NCI-H1930 (cell line): ENCODE data around the gene FBXO46.

Source experiments
- DNase-seq, 2 experiments: peaks; one replicate each; lab custom pipeline; 2025; lab: John Stamatoyannopoulos, UW

Gene FBXO46, protein sequence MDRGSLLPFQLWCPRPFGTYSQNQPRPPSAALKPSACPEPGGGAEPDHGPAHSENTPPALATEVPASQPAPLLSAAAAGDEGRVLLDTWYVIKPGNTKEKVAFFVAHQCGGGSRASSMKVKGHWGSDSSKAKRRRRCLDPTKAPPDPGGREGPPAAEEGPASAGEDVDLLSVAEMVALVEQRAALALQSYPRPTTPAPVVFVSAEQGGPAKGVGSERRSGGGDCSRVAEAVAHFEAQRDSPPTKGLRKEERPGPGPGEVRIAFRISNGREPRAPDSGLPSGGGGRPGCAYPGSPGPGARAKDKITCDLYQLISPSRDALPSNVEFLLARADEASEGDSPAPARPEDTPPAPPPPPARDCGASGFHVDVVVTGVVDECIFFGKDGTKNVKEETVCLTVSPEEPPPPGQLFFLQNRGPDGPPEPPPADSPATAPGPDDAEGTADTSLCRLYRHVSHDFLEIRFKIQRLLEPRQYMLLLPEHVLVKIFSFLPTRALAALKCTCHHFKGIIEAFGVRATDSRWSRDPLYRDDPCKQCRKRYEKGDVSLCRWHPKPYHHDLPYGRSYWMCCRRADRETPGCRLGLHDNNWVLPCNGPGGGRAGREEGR

GRCh38 chr19:45730368-45731288 lies at the start of gene FBXO46:
TSS of gene FBXO46 (minus strand) at chr19:45730896. CDS start at chr19:45713495, 17,401 bp downstream.
- DNase-seq, result peak; percentile 100

- DNase-seq, result no peak
Observed at GRCh38 chr19:45780146-45780447, 49.4 kb upstream of the FBXO46 start.

- no peak for DNase-seq
Observed at GRCh38 chr19:45779231-45780145, 48.8 kb upstream of the FBXO46 start.

DNA sequence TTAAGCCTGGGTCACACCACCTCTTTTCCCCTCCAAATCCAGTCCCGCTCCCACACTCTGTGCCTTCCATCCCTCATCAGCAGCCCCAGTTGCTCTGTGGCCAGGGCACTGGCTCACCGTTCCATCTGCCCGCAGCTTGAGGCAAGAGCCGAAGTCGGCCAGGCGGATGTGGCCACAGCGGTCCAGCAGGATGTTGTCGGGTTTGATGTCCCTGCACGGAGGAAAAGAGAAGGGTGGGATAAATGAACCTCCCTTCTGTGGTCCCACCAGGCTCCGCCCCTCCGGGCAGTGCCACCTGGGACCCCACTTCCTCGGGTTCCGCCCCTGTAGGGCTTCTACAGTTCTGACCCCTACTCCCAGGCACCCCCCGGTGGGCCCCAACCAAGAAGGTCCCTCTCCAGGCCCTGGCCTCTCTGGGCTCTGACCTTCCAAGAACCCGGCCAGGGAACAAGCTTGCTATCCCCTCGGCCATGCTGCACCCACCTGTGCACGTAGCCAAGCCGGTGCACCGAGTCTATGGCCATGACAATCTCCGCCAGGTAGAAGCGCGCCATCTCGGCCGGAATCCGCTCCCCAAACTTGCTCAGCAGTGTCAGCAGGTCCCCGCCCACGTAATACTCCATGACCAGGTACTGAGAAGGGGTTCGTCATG lies 47.4 kb upstream of the FBXO46 start:
- no peak for DNase-seq

DNA sequence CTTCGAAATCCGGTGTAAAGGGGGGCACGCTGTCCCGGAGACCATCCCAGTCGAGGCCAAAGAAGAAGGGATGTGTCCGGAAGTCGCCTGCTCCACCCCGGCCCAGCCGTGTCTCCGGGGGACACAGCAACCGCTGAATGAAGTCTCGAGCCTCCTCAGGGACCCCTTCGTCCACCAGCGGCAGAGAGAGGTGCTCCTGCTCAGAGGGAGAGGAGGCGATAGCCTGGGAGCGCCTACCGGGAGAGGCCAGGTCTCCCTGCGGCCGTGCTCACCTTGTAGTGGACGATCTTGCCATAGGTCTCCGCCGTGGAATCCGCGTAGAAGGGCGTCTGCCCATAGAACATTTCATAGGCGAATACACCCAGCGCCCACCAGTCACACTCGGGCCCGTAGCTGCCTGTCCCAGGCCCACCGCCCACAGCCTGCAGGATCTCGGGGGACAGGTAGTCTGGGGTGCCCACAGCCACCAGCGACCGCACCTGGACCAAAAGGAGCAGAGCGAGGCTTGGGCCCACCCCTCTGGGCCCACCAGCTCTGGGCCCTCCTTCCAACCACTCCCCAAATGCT lies 46.8 kb upstream of the FBXO46 start:
- no peak for DNase-seq

GRCh38 chr19:45774765-45775164 lies 44.1 kb upstream of the FBXO46 start:
- no peak for DNase-seq

GRCh38 chr19:45773384-45773783 lies 42.7 kb upstream of the FBXO46 start:
- DNase-seq, result no peak

GRCh38 chr19:45772912-45773311 lies 42.2 kb upstream of the FBXO46 start:
- DNase-seq, result no peak

DNA sequence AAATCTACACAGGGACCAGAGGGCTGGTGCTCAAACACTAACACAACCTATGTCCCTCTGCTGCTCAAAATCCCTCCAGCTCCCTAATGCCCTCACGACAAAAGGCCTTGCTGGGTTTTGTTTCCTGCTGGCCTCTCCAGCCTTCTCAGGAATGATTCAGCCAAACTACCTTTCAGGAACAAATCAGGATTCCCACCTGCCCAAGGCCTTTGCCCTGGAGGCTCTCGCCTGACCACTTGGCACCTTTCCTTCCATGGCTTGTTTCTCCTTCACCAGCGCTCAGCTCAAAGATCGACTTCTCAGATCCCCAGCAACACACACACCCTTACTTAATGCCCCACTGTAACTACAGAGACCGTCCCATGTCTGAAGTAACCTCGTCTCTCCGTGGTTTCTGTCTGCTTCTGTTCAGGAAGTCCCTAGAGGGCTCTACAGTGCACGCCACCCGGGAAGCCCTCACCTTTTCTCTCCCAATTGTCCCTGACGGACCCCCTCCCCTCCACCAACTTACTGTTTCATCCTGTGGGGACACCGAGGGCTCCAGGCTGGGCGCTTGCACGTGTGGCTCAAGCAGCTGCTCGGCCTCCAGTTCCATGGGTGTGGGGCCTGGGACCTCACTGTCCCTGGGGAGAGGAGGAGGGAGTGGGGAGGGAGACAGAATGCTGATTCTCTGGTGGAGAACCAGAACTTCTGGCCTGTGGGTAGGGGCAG lies 41.6 kb upstream of the FBXO46 start:
- DNase-seq, result no peak

DNA sequence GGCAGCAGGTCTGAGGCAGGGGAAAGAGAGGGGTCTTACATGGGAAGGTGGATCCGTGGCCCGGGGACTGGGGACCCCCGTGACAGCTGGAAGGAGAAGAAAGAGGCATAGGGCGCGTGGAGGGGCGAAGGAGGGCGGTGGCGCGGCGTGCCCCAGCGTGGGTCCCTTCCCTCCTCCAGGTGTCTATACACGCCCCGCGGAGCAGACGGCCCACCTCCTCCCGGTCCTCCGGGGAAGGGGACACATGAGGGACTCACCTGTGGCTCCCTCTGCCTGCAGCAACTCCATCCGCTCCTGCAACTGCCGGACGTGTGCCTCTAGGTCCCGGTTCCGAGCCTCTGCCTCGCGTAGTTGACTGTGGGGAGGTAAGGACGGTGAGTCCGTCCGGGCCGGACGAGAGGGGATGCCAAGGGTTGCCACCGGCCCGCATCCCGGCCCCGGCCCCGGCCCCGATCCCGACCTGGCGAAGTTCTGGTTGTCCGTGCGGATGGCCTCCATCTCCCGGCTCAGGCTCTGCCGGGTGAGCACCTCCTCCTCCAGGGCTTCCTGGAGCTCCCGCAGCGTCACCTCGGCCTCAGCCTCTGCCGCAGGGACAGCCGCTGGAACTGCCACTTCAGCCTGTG lies 40.7 kb upstream of the FBXO46 start:
- no peak for DNase-seq

DNA sequence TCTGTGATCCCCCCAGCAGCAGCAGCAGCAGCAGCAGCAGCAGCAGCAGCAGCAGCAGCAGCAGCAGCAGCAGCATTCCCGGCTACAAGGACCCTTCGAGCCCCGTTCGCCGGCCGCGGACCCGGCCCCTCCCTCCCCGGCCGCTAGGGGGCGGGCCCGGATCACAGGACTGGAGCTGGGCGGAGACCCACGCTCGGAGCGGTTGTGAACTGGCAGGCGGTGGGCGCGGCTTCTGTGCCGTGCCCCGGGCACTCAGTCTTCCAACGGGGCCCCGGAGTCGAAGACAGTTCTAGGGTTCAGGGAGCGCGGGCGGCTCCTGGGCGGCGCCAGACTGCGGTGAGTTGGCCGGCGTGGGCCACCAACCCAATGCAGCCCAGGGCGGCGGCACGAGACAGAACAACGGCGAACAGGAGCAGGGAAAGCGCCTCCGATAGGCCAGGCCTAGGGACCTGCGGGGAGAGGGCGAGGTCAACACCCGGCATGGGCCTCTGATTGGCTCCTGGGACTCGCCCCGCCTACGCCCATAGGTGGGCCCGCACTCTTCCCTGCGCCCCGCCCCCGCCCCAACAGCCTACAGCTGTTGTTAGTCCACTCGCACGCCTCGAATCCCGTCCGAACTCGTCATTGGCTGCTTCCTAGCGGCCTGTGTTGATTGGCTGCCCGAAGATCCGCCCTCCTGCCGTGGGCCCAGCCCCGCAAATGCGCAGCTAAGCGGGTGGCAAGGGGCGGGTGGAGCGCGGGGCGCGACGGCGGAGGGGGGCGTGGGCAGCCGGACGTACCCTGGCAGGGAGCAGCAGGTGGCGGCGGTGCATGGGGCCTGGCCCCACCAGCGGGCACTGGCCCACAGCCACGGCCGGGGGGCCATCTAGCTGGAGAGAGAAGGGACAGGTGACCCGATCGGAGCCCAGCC lies 39.8 kb upstream of the FBXO46 start:
- DNase-seq, result peak; percentile 96 to 98

- DNase-seq, result peak in 1 of 2 experiments; percentile 74
Observed at GRCh38 chr19:45769821-45770191, 39.1 kb upstream of the FBXO46 start.

- DNase-seq, result peak; percentile 95 to 98
Observed at GRCh38 chr19:45768984-45769782, 38.5 kb upstream of the FBXO46 start, which contains the start of gene SIX5. TSS of gene SIX5 (minus strand) at chr19:45769252. CDS start at chr19:45768844, 408 bp downstream.

DNA sequence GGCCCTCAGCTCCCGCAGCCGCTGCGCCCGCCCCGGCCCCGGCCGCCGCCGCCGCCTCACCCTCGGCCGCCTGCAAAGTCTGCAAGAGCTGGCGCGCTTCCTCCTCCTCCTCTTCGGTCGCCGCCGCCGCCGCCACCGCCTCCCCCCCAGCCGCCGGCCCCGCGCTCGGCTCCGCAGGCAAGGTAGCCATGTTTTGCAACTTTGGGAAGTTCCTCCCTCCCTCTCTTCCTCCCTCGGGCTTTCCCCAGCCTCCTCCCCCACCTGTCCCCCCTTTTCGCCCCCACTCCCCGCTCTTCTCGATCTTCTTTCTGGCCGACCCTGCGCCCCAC lies 37.9 kb upstream of the FBXO46 start:
- no peak for DNase-seq

DNA sequence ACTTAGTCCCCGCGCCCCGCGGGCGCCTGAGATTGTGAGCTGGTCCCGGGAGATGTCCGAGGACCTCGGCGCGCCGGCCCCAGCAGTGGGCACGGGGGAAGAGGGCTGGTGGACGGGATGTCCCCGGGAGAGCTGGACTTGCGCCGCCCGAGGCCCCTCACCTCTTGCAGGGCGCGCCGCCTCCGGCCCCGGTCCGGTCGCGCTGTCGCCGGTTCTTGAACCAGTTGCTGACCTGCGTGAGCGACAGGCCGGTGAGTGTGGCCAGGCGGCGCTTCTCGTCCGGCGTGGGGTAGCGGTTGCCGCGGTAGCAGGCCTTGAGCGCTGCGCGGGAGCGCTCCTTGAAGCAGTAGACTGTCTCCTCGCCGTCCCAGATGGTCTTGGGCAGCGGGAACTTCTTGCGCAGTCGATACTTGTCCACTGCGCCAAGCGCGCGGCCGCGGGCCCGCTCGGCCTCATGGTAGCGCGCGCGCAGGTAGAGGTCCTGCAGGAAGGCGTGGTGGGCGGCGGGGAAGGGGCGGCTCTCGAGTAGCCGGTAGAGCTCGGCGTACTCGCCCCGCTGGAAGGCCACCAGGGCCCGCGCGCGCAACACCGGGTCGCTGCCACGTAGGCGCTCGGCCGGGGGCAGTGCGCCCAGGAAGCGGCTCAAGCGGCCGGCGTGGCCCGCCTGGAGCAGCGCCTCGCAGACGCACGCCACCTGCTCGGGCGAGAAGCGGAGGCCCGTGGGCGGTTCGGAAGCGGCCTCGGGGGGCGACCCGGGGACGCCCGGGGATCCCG lies 37.4 kb upstream of the FBXO46 start:
- peak in 1 of 2 experiments; percentile 34 for DNase-seq

- no peak for DNase-seq
Observed at GRCh38 chr19:45767410-45767880, 36.7 kb upstream of the FBXO46 start.

- DNase-seq, result no peak
Observed at GRCh38 chr19:45766869-45767346, 36.2 kb upstream of the FBXO46 start.
